Kidney (tissue), 14 donors: ENCODE results near the gene AKAP6. TPM values are rescaled to one million over a fixed set of nuclear protein-coding genes. Genes with fewer than 3 reads are reported as not detected.
A peak's percentile ranks its signal among the peaks of the same experiment; 100 is the strongest.

ENCODE experiments used
- DNase-seq, 5 donors: peaks; one replicate each; pipeline ENCODE4 v3.0.0-alpha.2; 2013 to 2020
- FAIRE-seq: peaks from 2 replicates; lab custom pipeline; 2012; peaks lifted over from hg19 to GRCh38; lab: Jason Lieb, UNC
- H3K27ac ChIP-seq, 2 donors: one replicate each; pipeline ENCODE4 v1.7.0; 2013; ENCODE audit warnings: low read depth in 2 of 2, low read length in 2 of 2, inconsistent platforms in 1 of 2
- H3K27me3 ChIP-seq: one replicate; pipeline ENCODE4 v1.7.1; 2013; ENCODE audit warnings: low read length, inconsistent platforms; ENCODE audit not compliant: control insufficient read depth, insufficient read depth
- H3K36me3 ChIP-seq, 3 donors: one replicate each; pipeline versions ENCODE4 v1.7.0 to v1.7.1; 2013; ENCODE audit warnings: low read length in 3 of 3, control low read depth in 1 of 3, inconsistent platforms in 1 of 3; ENCODE audit not compliant: insufficient read depth in 3 of 3, control insufficient read depth in 2 of 3
- H3K4me1 ChIP-seq, 3 donors: one replicate each; pipeline versions ENCODE4 v1.7.0 to v1.7.1; 2013; ENCODE audit warnings: low read length in 3 of 3, inconsistent platforms in 1 of 3, low read depth in 1 of 3; ENCODE audit not compliant: control insufficient read depth in 2 of 3, insufficient read depth in 2 of 3
- H3K4me3 ChIP-seq, 3 donors: one replicate each; pipeline versions ENCODE4 v1.7.0 to v1.8.1; 2013; ENCODE audit warnings: low read length in 3 of 3, control low read depth in 1 of 3, inconsistent platforms in 1 of 3
- H3K9ac ChIP-seq, 3 donors: one replicate each; pipeline versions ENCODE4 v1.7.0 to v1.7.1; 2013; ENCODE audit warnings: low read length in 3 of 3, control low read depth in 1 of 3, inconsistent platforms in 1 of 3
- H3K9me3 ChIP-seq, 3 donors: one replicate each; pipeline versions ENCODE4 v1.7.0 to v1.7.1; 2013; ENCODE audit warnings: low read length in 3 of 3, control low read depth in 1 of 3, inconsistent platforms in 1 of 3; ENCODE audit not compliant: control insufficient read depth in 2 of 3, insufficient read depth in 1 of 3
- CTCF ChIP-seq: IDR thresholded peaks from 3 replicates; pipeline ENCODE4 v1.5.1; 2012; ENCODE audit warnings: mild to moderate bottlenecking, moderate library complexity, borderline replicate concordance; ENCODE audit not compliant: insufficient read depth; ENCODE audit errors: extremely low read depth
- intact Hi-C: fragments of 100-400 bp; cut with DNase I; formaldehyde crosslinking; loops from one replicate; pipeline ENCODE4 v1.11.1; 2022
- polyA plus RNA-seq: library from polyadenylated mRNA; stranded (reverse); fragments of 350-450 nt; fragmentation: Illumina TruSeq; extraction: RNeasy Lipid Tissue Mini Kit (QIAGEN cat#74804); gene quantifications from one replicate; pipeline ENCODE4 v1.2.3, GENCODE V29; 2014; ENCODE audit warnings: low read depth, low replicate concordance; ENCODE audit not compliant: insufficient read depth
- total RNA-seq: library from RNA; stranded (reverse); fragmentation: NEBNext Ultra II Directional; extraction: Animal tissue kit (Norgen Biotek cat#: 25700); gene quantifications from one replicate; pipeline ENCODE4 v1.2.1, GENCODE V29; 2021
- donor health status: control.
- donor health status: control.
- donor health status: control.
- donor health status: control.
- donor health status: control.
- donor health status: DM: yes; HTN: yes; CAD: no.
- donor health status: Normal renal cell carcinoma (clear cell type).

The AKAP6 gene
- total and polyA plus RNA-seq, 2 donors from 2014 or later: 0.92 to 10.5 TPM

GRCh38 chr14:32826404-32827082 lies 497.4 kb downstream of the AKAP6 start:
- H3K4me1 ChIP-seq: no peaks in the 10 kb centered on the region
- intact Hi-C loops: no loop called here
- no peaks in the 10 kb centered on the region for H3K27me3 ChIP-seq
- H3K9me3 ChIP-seq: no peaks in the 10 kb centered on the region
- no peak overlapping the region for H3K27ac ChIP-seq
- TF ChIP-seq CTCF: no peak
- FAIRE-seq: no peak
- peak in 1 of 5 donors; percentile 23 for DNase-seq
- no peak overlapping the region for H3K9ac ChIP-seq
- no peaks in the 10 kb centered on the region for H3K36me3 ChIP-seq
- no peak overlapping the region for H3K4me3 ChIP-seq

GRCh38 chr14:32827514-32827913 lies 498.4 kb downstream of the AKAP6 start:
- no peak for TF ChIP-seq CTCF
- no peaks in the 10 kb centered on the region for H3K9me3 ChIP-seq
- no peak overlapping the region for H3K27ac ChIP-seq
- FAIRE-seq (no peak), DNase-seq (peak in 1 of 5 donors; percentile 10)
- H3K4me3 ChIP-seq: no peak overlapping the region
- intact Hi-C loops: no loop called here
- H3K36me3 ChIP-seq: no peaks in the 10 kb centered on the region
- H3K27me3 ChIP-seq: no peaks in the 10 kb centered on the region
- H3K4me1 ChIP-seq: no peaks in the 10 kb centered on the region
- no peak overlapping the region for H3K9ac ChIP-seq

- Histone ChIP-seq H3K4me1 (no peaks in the 10 kb centered on the region), H3K9me3 (no peaks in the 10 kb centered on the region), H3K36me3 (no peaks in the 10 kb centered on the region), H3K27ac (no peak overlapping the region), H3K9ac (no peak overlapping the region), H3K27me3 (no peaks in the 10 kb centered on the region), H3K4me3 (no peak overlapping the region)
- TF ChIP-seq CTCF: no peak
- DNase-seq (no peak), FAIRE-seq (no peak)
- intact Hi-C loops: no loop called here
Observed at GRCh38 chr14:32835924-32836323, 506.8 kb downstream of the AKAP6 start.
